Measurements from ENCODE around the gene C1R.
"Not testable (repeated sequence)": the region's sequence is repeated elsewhere in the genome, so short reads cannot be mapped to it uniquely, and the experiment has no call there.

The C1R gene

DNA sequence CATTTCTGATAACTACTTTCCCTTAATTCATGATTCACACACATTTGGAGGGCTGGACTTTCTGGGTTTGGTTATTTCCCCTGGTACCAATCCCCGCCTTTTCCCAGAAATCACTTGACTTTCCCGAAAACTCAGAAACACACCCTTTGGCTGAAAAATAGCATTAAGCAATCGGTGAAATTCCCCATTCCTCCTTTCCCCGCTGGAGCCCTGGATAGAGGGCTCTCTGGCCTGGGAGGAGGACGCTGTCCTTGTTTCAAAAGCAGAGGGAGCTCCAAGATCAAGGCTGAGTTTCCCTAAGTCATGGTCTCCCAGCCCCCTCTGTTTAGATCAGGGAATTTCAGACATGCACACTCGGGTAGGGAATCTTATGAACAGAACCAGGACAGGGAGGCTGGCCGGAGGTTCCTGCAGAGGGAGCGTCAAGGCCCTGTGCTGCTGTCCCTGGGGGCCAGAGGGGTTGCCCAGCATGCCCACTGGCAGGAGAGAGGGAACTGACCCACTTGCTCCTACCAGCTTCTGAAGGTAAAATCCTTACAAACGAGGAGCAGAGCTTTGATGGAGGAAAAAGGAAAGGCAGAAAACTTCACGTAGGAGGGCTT is 31.8 kb downstream of the C1R start, which contains the start of gene C1S:
TSS of gene C1S (plus strand) at position 366 of the 602 bp plus-strand sequence. CDS start 1,195 bp downstream, outside the sequence.
- Histone ChIP-seq H3K27me3 (peaks cover 0 to 3% of the 10 kb centered on the region in 2 donors), H3K36me3 (peaks cover 0 to 9% (median 0%) of the 10 kb centered on the region in 3 donors), H3K4me3 (peak within 1 kb of the TSS; percentile 43 to 52), H3K9me3 (no peaks in the 10 kb centered on the region), H3K4me1 (peaks cover 0 to 35% (median 12%) of the 10 kb centered on the region in 4 donors), H3K27ac (peak within 1 kb of the TSS; percentile 77 to 85)
- DNase-seq: peak; percentile 88 to 94
- intact Hi-C loops (cut with DNase I; ENCODE audit: low total_unique reads): loop anchor here (2.0 to 5.0 kb wide), 2 partner anchors 32 to 52 kb away; partner anchors contain the start of gene C1R
- TF ChIP-seq, protein P1, sequence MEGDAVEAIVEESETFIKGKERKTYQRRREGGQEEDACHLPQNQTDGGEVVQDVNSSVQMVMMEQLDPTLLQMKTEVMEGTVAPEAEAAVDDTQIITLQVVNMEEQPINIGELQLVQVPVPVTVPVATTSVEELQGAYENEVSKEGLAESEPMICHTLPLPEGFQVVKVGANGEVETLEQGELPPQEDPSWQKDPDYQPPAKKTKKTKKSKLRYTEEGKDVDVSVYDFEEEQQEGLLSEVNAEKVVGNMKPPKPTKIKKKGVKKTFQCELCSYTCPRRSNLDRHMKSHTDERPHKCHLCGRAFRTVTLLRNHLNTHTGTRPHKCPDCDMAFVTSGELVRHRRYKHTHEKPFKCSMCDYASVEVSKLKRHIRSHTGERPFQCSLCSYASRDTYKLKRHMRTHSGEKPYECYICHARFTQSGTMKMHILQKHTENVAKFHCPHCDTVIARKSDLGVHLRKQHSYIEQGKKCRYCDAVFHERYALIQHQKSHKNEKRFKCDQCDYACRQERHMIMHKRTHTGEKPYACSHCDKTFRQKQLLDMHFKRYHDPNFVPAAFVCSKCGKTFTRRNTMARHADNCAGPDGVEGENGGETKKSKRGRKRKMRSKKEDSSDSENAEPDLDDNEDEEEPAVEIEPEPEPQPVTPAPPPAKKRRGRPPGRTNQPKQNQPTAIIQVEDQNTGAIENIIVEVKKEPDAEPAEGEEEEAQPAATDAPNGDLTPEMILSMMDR (IDR thresholded peaks at IDR 0.05): peak; percentile 93 to 95

DNA sequence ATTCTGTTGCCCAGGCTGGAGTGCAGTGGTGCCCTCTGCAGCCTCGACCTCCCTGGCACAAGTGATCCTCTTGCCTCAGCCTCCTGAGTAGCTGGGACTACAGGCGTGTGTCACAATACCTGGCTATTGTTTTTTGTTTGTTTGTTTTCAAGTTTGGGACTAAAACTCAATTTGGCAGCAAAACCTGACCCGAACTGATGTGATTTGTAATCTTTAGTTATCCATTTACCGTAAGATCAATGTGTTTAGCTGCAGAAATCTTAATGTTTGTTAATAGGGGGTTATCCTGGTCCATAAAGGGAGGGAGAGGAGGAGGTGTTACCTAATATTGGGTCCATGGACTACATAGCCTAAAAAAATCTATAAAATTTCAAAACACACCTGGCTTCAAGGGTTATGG is 32.5 kb downstream of the C1R start:
- intact Hi-C loops (cut with DNase I; ENCODE audit: low total_unique reads): loop anchor here (2.0 to 5.0 kb wide), 2 partner anchors 33 to 53 kb away; partner anchors contain the start of gene C1R
- Histone ChIP-seq H3K4me3 (no peak overlapping the region), H3K9me3 (no peaks in the 10 kb centered on the region), H3K27ac (peak overlapping the region; percentile 74 to 85), H3K4me1 (peaks cover 0 to 35% (median 12%) of the 10 kb centered on the region in 4 donors), H3K36me3 (peaks cover 0 to 9% (median 0%) of the 10 kb centered on the region in 3 donors), H3K27me3 (peaks cover 0 to 7% of the 10 kb centered on the region in 2 donors)
- no peak for DNase-seq
- TF ChIP-seq, protein P1 (IDR thresholded peaks at IDR 0.05): no peak

DNA sequence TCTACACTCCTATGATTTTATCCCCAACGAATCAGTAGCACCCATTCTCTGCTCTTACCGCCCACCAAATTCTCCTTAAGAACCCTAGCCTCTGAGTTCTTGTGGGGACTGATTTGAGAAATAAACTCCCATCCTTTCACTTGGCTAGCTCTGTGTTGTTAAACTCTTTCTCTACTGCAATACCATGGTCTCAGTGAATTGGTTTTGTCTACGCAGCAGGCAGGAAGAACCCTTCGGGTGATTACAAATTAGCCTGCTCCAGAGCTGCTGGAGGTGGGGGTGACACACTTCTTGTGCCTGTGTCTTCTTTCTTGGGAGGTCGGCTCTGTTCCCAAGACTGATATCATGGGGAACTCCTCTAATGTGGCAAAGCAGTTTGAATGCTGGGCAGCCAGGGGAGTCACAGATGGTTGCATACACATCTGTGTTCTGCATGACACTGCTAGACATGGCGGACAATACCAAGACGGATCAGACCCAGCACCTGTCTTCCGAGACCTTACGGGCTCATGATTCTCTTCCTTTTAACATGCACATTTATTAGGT is 33.3 kb downstream of the C1R start:
- peaks cover 0 to 7% of the 10 kb centered on the region in 2 donors for H3K27me3 ChIP-seq
- TF ChIP-seq, protein P1 (IDR thresholded peaks at IDR 0.05): no peak
- no peak overlapping the region for H3K27ac ChIP-seq
- intact Hi-C loops (cut with DNase I; ENCODE audit: low total_unique reads): no loop called here
- peaks cover 0 to 5% (median 0%) of the 10 kb centered on the region in 3 donors for H3K36me3 ChIP-seq
- DNase-seq: no peak
- H3K9me3 ChIP-seq: no peaks in the 10 kb centered on the region
- H3K4me1 ChIP-seq: peaks cover 0 to 35% (median 12%) of the 10 kb centered on the region in 4 donors
- no peak overlapping the region for H3K4me3 ChIP-seq

DNA sequence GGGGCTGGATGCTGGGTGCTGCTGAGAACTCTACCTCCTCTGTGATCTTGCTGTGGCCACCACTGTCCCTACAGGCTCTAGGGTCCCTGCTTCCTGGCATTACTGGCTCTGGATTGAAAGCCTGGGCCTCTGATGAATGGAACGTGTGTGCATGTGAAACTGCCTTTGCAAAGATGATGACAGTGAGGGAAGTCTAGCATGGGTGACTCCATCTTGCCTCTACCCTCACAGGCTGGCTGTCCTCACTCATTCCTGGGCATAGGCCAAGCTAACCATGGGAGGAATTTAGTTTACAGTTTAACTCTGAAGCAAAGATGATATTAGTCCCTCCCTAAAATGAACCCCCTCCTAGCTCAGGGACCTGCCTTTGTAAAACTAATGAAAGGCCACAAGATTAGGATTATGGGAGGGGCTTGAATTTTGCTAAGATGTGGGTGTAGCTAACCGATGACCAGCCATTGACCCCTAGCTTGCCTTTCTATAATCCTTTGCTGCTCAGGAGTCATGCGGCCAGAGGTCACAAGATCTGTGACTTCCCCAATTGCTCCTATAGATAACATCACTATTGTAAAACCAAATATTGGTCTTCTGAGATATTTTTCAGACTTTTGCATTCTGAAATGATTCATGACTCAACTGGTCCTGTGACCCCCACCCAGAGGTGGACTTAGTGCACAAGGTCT is 33.9 kb downstream of the C1R start:
- TF ChIP-seq, protein P1 (IDR thresholded peaks at IDR 0.05): no peak
- DNase-seq: peak in 1 of 2 donors; percentile 52
- Histone ChIP-seq H3K9me3 (no peaks in the 10 kb centered on the region), H3K27ac (no peak overlapping the region), H3K4me3 (no peak overlapping the region), H3K36me3 (no peaks in the 10 kb centered on the region), H3K27me3 (peaks cover 0 to 7% of the 10 kb centered on the region in 2 donors), H3K4me1 (peaks cover 0 to 35% (median 12%) of the 10 kb centered on the region in 4 donors)
- intact Hi-C loops (cut with DNase I; ENCODE audit: low total_unique reads): no loop called here

DNA sequence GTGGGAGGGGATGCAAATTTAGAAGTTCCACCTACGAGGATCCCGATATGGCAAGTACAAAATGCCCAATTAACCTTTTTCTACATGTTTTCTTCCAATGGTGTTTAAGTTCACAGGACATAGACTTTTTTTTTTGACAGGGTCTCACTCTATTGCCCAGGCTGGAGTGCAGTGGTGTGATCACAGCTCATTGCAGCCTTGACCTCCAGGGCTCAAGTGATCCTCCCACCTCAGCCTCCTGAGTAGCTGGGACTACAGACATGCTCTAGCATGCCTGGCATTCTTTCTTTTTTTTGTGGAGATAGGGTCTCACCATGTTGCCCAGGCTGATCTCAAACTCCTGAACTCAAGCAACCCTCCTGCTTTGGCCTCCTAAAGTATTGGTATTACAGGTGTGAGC is 36.5 kb downstream of the C1R start:
- H3K27ac ChIP-seq; DNase-seq; H3K4me3 ChIP-seq; H3K27me3 ChIP-seq; intact Hi-C loops (cut with DNase I; ENCODE audit: low total_unique reads); H3K36me3 ChIP-seq; H3K9me3 ChIP-seq: not testable (repeated sequence)
- H3K4me1 ChIP-seq: peaks cover 0 to 12% (median 7%) of the 10 kb centered on the region in 4 donors

DNA sequence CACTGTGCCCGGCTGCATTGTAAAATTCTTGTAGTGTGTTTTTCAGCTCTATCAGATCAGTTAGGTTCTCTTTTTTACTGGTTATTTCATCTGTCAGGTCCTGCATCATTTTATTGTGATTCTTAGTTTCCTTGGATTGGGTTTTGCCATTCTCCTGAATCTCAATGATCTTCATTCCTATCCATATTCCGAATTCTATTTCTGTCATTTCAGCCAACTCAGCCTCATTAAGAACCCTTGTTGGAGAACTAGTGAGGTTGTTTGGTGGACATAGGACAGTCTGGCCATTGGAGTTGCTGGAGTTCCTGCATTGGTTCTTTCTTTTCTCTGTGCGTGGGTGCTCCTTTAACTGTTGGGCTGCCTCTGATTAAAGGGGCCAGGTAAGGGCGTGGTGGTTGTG is 37.3 kb downstream of the C1R start:
- intact Hi-C loops (cut with DNase I; ENCODE audit: low total_unique reads): no loop called here
- DNase-seq: no peak
- Histone ChIP-seq H3K27ac (no peak overlapping the region), H3K36me3 (no peaks in the 10 kb centered on the region), H3K4me3 (no peak overlapping the region), H3K4me1 (peaks cover 0 to 7% (median 6%) of the 10 kb centered on the region in 4 donors), H3K27me3 (peaks cover 0 to 7% of the 10 kb centered on the region in 2 donors), H3K9me3 (no peaks in the 10 kb centered on the region)
- TF ChIP-seq, protein P1 (IDR thresholded peaks at IDR 0.05): no peak

DNA sequence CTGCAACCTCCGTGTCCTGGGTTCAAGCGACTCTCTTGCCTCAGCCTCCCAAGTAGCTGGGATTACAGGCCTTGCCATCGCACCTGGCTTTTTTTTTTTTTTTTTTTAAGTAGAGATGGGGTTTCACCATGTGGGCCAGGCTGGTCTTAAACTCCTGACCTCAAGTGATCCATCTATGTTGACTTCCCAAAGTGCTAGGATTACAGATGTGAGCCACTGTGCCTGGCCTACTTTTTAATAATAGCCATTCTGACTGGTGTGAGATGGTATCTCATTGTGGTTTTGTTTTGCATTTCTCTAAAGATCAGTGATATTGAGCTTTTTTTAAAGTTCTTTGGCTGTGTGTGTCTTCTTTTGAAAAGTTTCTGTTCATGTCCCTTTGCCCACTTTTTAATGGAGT is 42.3 kb downstream of the C1R start:
- H3K4me1 ChIP-seq; H3K27ac ChIP-seq; H3K9me3 ChIP-seq; H3K4me3 ChIP-seq; DNase-seq; H3K27me3 ChIP-seq; intact Hi-C loops (cut with DNase I; ENCODE audit: low total_unique reads); H3K36me3 ChIP-seq: not testable (repeated sequence)

DNA sequence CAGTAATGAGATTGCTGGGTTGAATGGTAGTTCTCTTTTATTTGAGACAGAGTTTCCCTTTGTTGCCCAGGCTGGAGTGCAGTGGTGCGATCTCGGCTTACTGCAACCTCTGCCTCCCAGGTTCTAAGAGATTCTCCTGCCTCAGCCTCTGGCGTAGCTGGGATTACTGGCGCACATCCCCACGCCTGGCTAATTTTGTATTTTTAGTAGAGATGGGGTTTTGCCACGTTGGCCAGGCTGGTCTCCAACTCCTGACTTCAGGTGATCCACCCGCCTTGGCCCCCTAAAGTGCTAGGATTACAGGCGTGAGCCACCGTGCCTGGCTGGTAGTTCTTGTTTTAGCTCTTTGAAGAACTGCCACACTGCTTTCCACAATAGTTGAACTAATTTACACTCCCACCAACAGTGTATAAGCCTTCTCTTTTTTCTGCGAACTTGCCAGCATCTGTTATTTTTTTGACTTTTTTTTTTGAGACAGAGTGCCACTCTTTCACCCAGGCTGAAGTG is 42.7 kb downstream of the C1R start:
- H3K9me3 ChIP-seq; H3K27ac ChIP-seq; H3K4me1 ChIP-seq; H3K27me3 ChIP-seq; intact Hi-C loops (cut with DNase I; ENCODE audit: low total_unique reads); H3K36me3 ChIP-seq; H3K4me3 ChIP-seq; DNase-seq: not testable (repeated sequence)

All from tibial artery (tissue), 4 donors.